ENCODE results near the gene LSP1. TPM values are rescaled to one million over a fixed set of nuclear protein-coding genes. Genes with fewer than 3 reads are reported as not detected.
A peak's percentile ranks its signal among the peaks of the same experiment; 100 is the strongest.

LSP1 gene
- total and polyA plus RNA-seq, 2 of the 8 experiments (the other 6 are each of a cell fraction or from before 2014, with no cell fraction given), result 0.03 TPM; not detected in 1

GRCh38 chr11:1881442-1882264, 28.8 kb downstream of the LSP1 start:
- Histone ChIP-seq H3K9me3 (ENCODE audit: insufficient read depth in 2 of 2, low read depth in 1 of 2, low read length in 1 of 2) (no peaks in the 10 kb centered on the region), H3K4me2 (ENCODE audit: insufficient read depth in 1 of 2, low read depth in 2 of 2, low read length in 2 of 2) (no peak overlapping the region), H2AK5ac (ENCODE audit: low read depth, low read length) (no peak overlapping the region), H3K79me1 (ENCODE audit: low read depth, low read length) (no peaks in the 10 kb centered on the region), H3K23ac (ENCODE audit: insufficient read length) (no peak overlapping the region), H3K27me3 (replicated peaks in 1 of 4; ENCODE audit: control insufficient read depth in 3 of 4, extremely low read depth in 1 of 4, insufficient read depth in 3 of 4, low read length in 3 of 4) (no peaks in the 10 kb centered on the region; a peak in 1 of 7 replicates), H2AFZ (ENCODE audit: low read length) (no peak overlapping the region), H4K5ac (ENCODE audit: insufficient read length, low read depth, low read length) (no peak overlapping the region), H3K4me3 (ENCODE audit: extremely low read depth in 1 of 4, insufficient read depth in 2 of 4, low read depth in 3 of 4, low read length in 4 of 4) (no peak overlapping the region), H3K4ac (replicated peaks; ENCODE audit: insufficient read length, low read depth, low read length) (no peak overlapping the region), H4K20me1 (replicated peaks in 1 of 2; ENCODE audit: control insufficient read depth in 1 of 2, insufficient read depth in 2 of 2, low read length in 2 of 2) (no peaks in the 10 kb centered on the region), H3K14ac (ENCODE audit: insufficient read length) (no peak overlapping the region), H3K23me2 (ENCODE audit: low read depth, low read length) (peaks cover 16% of the 10 kb centered on the region; the same call in 1 of the 2 replicates), H4K91ac (replicated peaks; ENCODE audit: insufficient read length, low read length) (no peak overlapping the region), H3K4me1 (replicated peaks in 1 of 4; ENCODE audit: control insufficient read depth in 3 of 4, insufficient read depth in 4 of 4, low read length in 3 of 4) (peaks cover 0 to 5% (median 2%) of the 10 kb centered on the region in 4 experiments; a peak in 3 of 7 replicates), H3K79me2 (ENCODE audit: control insufficient read depth in 1 of 2, insufficient read depth in 2 of 2, low read length in 2 of 2) (no peaks in the 10 kb centered on the region), H3K9ac (replicated peaks in 1 of 4; ENCODE audit: extremely low read depth in 1 of 4, low read depth in 3 of 4, low read length in 3 of 4) (no peak overlapping the region), H2BK5ac (ENCODE audit: low read depth, low read length) (no peak overlapping the region), H3K56ac (replicated peaks; ENCODE audit: insufficient read length, low read depth, low read length) (no peak overlapping the region), H3K18ac (ENCODE audit: extremely low read depth, low read length) (no peak overlapping the region), H2BK120ac (replicated peaks; ENCODE audit: low read depth, low read length) (no peak overlapping the region), H2BK15ac (ENCODE audit: low read length) (peak overlapping the region; percentile 72; the same call in 1 of the 2 replicates), H2BK20ac (ENCODE audit: low read length) (no peak overlapping the region), H4K8ac (ENCODE audit: extremely low read depth, insufficient read depth, low read length) (peak overlapping the region; percentile 75; the same call in 1 of the 2 replicates), H3K36me3 (ENCODE audit: control insufficient read depth in 2 of 4, insufficient read depth in 4 of 4, low read length in 3 of 4) (no peaks in the 10 kb centered on the region), H2BK12ac (ENCODE audit: low read depth, low read length) (no peak overlapping the region), H3K27ac (ENCODE audit: low read depth, low read length) (no peak overlapping the region)
- ChIA-PET POLR2A (ENCODE audit: partially characterized antibody) (no interaction called here), CTCF (ENCODE audit: partially characterized antibody) (interaction anchor here (0.6 to 4.8 kb wide), 56 partner anchors 10 to 889 kb away, joined by 3 to 170 read pairs (median 6); partner anchors contain the start of genes PRR33, SYT8, TNNI2 and TNNT3)
- WGBS, 2 experiments (ENCODE audit: extremely low coverage in 1 of 2, insufficient coverage in 1 of 2, insufficient read length in 1 of 2, insufficient replicate concordance in 2 of 2, low coverage in 1 of 2, low lambda C conversion rate in 2 of 2, missing lambda C conversion rate in 1 of 2), result 86% methylated on average over 30 of the region's 43 CpGs; no CpG with 5 or more reads in 1 of the 2 experiments
- FAIRE-seq, result no peak
- DNase-seq (ENCODE audit: low read depth in 1 of 2, low spot score in 2 of 2), result no peak
- TF ChIP-seq CREB1 (IDR thresholded peaks at IDR 0.05) (no peak), POU5F1 (IDR thresholded peaks at IDR 0.05; ENCODE audit: low read depth, low read length) (no peak), EP300 (IDR thresholded peaks at IDR 0.05; ENCODE audit: borderline replicate concordance in 1 of 2, low read depth in 2 of 2, low read length in 2 of 2) (no peak), HDAC6 (IDR thresholded peaks at IDR 0.05; ENCODE audit: low read depth, low read length) (no peak), EZH2 (IDR thresholded peaks at IDR 0.05; ENCODE audit: low read depth, low read length, severe bottlenecking) (no peak), JUN (IDR thresholded peaks at IDR 0.05; ENCODE audit: low read depth, low read length) (no peak), ATF2 (IDR thresholded peaks at IDR 0.05; ENCODE audit: low read length) (no peak), MAFK (IDR thresholded peaks at IDR 0.05; ENCODE audit: low read depth, low read length) (no peak), JUND (IDR thresholded peaks at IDR 0.05; ENCODE audit: low read length) (no peak), RAD21 (IDR thresholded peaks at IDR 0.05 in 1 of 2, conservative IDR thresholded peaks at IDR 0.05 in 1 of 2; ENCODE audit: low read depth in 2 of 2, low read length in 2 of 2) (no peak)

All from H1 (cell line).